Measurements from ENCODE around the gene GSTA3.

The GSTA3 gene

GRCh38 chr6:52858416-52858815, 51.1 kb downstream of the GSTA3 start:
- DNase-seq (ENCODE audit: low spot score), result no peak

GRCh38 chr6:52856137-52856536, 53.4 kb downstream of the GSTA3 start:
- DNase-seq (ENCODE audit: low spot score), result peak; percentile 4

- DNase-seq (ENCODE audit: low spot score), result no peak
Measured at GRCh38 chr6:52849137-52849536, 60.4 kb downstream of the GSTA3 start.

All from SW480 (cell line).